Measurements from ENCODE around the gene ARMC7.

DNA sequence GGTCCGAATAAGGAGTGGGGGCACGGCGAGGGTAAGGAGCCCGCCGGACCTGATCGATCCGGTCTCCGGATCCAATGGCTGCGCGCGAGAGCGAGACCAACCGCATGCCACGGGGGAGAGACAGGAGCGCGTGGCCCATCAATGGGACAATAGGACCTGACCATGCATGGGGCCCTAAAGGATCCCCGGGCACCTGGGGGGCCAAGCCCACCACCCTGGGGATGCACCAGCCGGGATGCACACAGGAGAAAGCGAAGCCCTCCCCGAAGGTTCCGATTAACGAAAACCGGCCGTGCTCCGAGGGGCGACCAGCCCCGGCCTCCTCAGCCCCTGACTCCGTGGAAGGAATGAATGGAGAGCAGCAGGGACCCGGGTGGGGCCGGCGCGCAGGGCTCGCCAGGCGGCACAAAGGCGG, 44.0 kb downstream of the ARMC7 start:
- TF ChIP-seq POLR2A (IDR thresholded peaks at IDR 0.05; ENCODE audit: low read depth, low read length), result no peak
- no peak for TF ChIP-seq POLR2AphosphoS5 (IDR thresholded peaks at IDR 0.05; ENCODE audit: low read depth, low read length)
